B cell (primary cell): ENCODE data around the gene EMID1. TPM values are rescaled to one million over a fixed set of nuclear protein-coding genes. Genes with fewer than 3 reads are reported as not detected.

Experiments used
- ATAC-seq: fragments of 200-7000 bp; cut with Tn5 transposase; one replicate; pipeline ENCODE4 v1.10.0; 2021; ENCODE audit warnings: low read depth, mild to moderate bottlenecking, moderate number of reproducible peaks, moderate library complexity
- CTCF ChIA-PET: fragments of 350-600 bp; sonication (Branson Sonifier 250); formaldehyde crosslinking; loops from one replicate; lab custom pipeline; 2021; ENCODE audit warnings: antibody characterized with exemption, inconsistent platforms; lab: Charles Lee
- POLR2A ChIA-PET: fragments of 350-600 bp; sonication (Branson Sonifier 250); formaldehyde crosslinking; loops from one replicate; lab custom pipeline; 2021; ENCODE audit warnings: antibody characterized with exemption; lab: Charles Lee
- DNase-seq: peaks from one replicate; pipeline ENCODE4 v3.0.0; 2013
- H2AFZ ChIP-seq: 2 replicates; pipeline ENCODE4 v1.6.1; 2012; ENCODE audit warnings: mild to moderate bottlenecking, low read depth, low read length; ENCODE audit not compliant: insufficient read depth, poor library complexity, severe bottlenecking
- H3K27ac ChIP-seq, 2 donors: 1 replicate in 1 of 2; 2 replicates in 1 of 2; pipeline ENCODE4 v1.5.1; 2012 to 2013; ENCODE audit warnings: low read length in 2 of 2, mild to moderate bottlenecking in 2 of 2, moderate library complexity in 1 of 2
- H3K27me3 ChIP-seq, 4 experiments: fragments of 200-600 bp in 1 of 4; sonication (generic) in 1 of 4; replicated peaks in 1 of 4; 1 replicate in 2 of 4; 2 replicates in 2 of 4; pipeline versions ENCODE4 v1.6.1 to v1.7.0; 2013 to 2016; ENCODE audit warnings: low read length in 3 of 4, mild to moderate bottlenecking in 2 of 4, mixed read lengths in 1 of 4, moderate library complexity in 1 of 4; ENCODE audit not compliant: insufficient read depth in 4 of 4, control insufficient read depth in 3 of 4; ENCODE audit errors: control extremely low read depth in 1 of 4
- H3K36me3 ChIP-seq, 2 experiments: replicated peaks in 1 of 2; 1 replicate in 1 of 2; 2 replicates in 1 of 2; pipeline versions ENCODE4 v1.6.1 to v1.7.1; 2013; ENCODE audit warnings: low read length in 1 of 2; ENCODE audit not compliant: insufficient read depth in 2 of 2, control insufficient read depth in 1 of 2; ENCODE audit errors: control extremely low read depth in 1 of 2, extremely low read depth in 1 of 2
- H3K4me1 ChIP-seq, 2 donors: fragments of 200-600 bp in 1 of 2; sonication (generic) in 1 of 2; 1 replicate in 1 of 2; 2 replicates in 1 of 2; pipeline versions ENCODE4 v1.5.1 to v1.6.1; 2013 to 2017; ENCODE audit warnings: low read length in 2 of 2; ENCODE audit not compliant: control insufficient read depth in 2 of 2, insufficient read depth in 2 of 2
- H3K4me2 ChIP-seq: replicated peaks from 2 replicates; pipeline ENCODE3; 2012; ENCODE audit warnings: mild to moderate bottlenecking, low read depth, low read length; ENCODE audit not compliant: poor library complexity, severe bottlenecking
- H3K4me3 ChIP-seq, 5 experiments: fragments of 200-600 bp in 1 of 5; sonication (generic) in 1 of 5; 1 replicate in 3 of 5; 2 replicates in 2 of 5; pipeline versions ENCODE4 v1.5.1 to v1.7.0; 2011 to 2016; ENCODE audit warnings: low read length in 4 of 5, mild to moderate bottlenecking in 4 of 5, low read depth in 2 of 5, control low read depth in 1 of 5, moderate library complexity in 1 of 5; ENCODE audit not compliant: insufficient read depth in 1 of 5; ENCODE audit errors: control extremely low read depth in 1 of 5, extremely low read depth in 1 of 5
- H3K79me2 ChIP-seq: fragments of 200-600 bp; sonication (generic); one replicate; pipeline ENCODE4 v1.6.0; 2016; ENCODE audit warnings: low read length; ENCODE audit not compliant: control insufficient read depth, insufficient read depth
- H3K9ac ChIP-seq: fragments of 200-600 bp; sonication (generic); 2 replicates; pipeline ENCODE4 v1.6.1; 2017; ENCODE audit warnings: mild to moderate bottlenecking, low read length, moderate library complexity
- H3K9me3 ChIP-seq, 3 donors: one replicate each; pipeline versions ENCODE4 v1.6.1 to v1.7.1; 2013; ENCODE audit warnings: low read length in 2 of 3; ENCODE audit not compliant: control insufficient read depth in 2 of 3, insufficient read depth in 1 of 3; ENCODE audit errors: control extremely low read depth in 1 of 3
- H4K20me1 ChIP-seq: 2 replicates; pipeline ENCODE4 v1.6.0; 2012; ENCODE audit warnings: mild to moderate bottlenecking, low read length; ENCODE audit not compliant: insufficient read depth, control insufficient read depth, poor library complexity, severe bottlenecking
- H3K27ac Mint-ChIP-seq: one replicate; pipeline ENCODE4 v1.8.0; 2021; ENCODE audit warnings: mixed read lengths
- H3K27me3 Mint-ChIP-seq: one replicate; pipeline ENCODE4 v1.8.0; 2021; ENCODE audit warnings: mixed read lengths
- H3K4me1 Mint-ChIP-seq: one replicate; pipeline ENCODE4 v1.8.0; 2021; ENCODE audit warnings: mixed read lengths
- H3K4me3 Mint-ChIP-seq: one replicate; pipeline ENCODE4 v1.8.0; 2021; ENCODE audit warnings: mixed read lengths
- H3K9me3 Mint-ChIP-seq: one replicate; pipeline ENCODE4 v1.8.0; 2022; ENCODE audit warnings: mixed read lengths; ENCODE audit not compliant: insufficient read depth
- CTCF ChIP-seq: fragments of 200-600 bp; IDR thresholded peaks from one replicate; pipeline ENCODE4 v1.8.0; 2022; ENCODE audit warnings: antibody characterized with exemption, mild to moderate bottlenecking
- EZH2 ChIP-seq: IDR thresholded peaks from 2 replicates; pipeline ENCODE4 v1.6.1; 2012; ENCODE audit warnings: borderline replicate concordance, low read depth, mild to moderate bottlenecking, moderate library complexity, low read length; ENCODE audit not compliant: insufficient read depth, poor library complexity, severe bottlenecking
- WGBS: methylation state at CpG from one replicate; pipeline ENCODE4 v1.1.5; 2013; ENCODE audit warnings: missing lambda C conversion rate; ENCODE audit not compliant: insufficient coverage; 5-methylcytosine and 5-hydroxymethylcytosine counted together
- intact Hi-C: fragments of 100-400 bp; cut with micrococcal nuclease; formaldehyde crosslinking; loops from one replicate; pipeline ENCODE4 v1.10.0; 2022
- polyA plus RNA-seq: library from polyadenylated mRNA; depleted of rRNA; stranded (reverse); fragments of >200 nt; gene quantifications from 2 replicates; pipeline ENCODE4 v1.2.3, GENCODE V29; 2012
- total RNA-seq, 2 donors: library from RNA; stranded (reverse); fragments of 120-200 nt in 1 of 2; gene quantifications; 1 replicate in 1 of 2; 2 replicates in 1 of 2; pipeline versions ENCODE4 v1.2.3 to v1.2.4, GENCODE V29; 2013 to 2022

EMID1 gene
- total and polyA plus RNA-seq, 2 donors (not counting 1 experiment from before 2014, with no cell fraction given): not detected

- H3K4me3 ChIP-seq: no peak overlapping the region
- ATAC-seq (no peak), DNase-seq (no peak)
- H3K4me2 ChIP-seq: no peak overlapping the region
- Mint-ChIP-seq H3K27ac (no peak overlapping the region), H3K4me1 (peaks cover 2% of the 10 kb centered on the region), H3K4me3 (no peak overlapping the region), H3K9me3 (no peaks in the 10 kb centered on the region), H3K27me3 (no peaks in the 10 kb centered on the region)
- ChIA-PET CTCF (no interaction called here), POLR2A (no interaction called here)
- no peaks in the 10 kb centered on the region for H3K4me1 ChIP-seq
- no peak overlapping the region for H2AFZ ChIP-seq
- H3K9me3 ChIP-seq: no peaks in the 10 kb centered on the region
- TF ChIP-seq CTCF: no peak
- no peak for TF ChIP-seq EZH2
- no peaks in the 10 kb centered on the region for H3K79me2 ChIP-seq
- H3K9ac ChIP-seq: no peak overlapping the region
- no peaks in the 10 kb centered on the region for H3K27me3 ChIP-seq
- H4K20me1 ChIP-seq: no peaks in the 10 kb centered on the region
- no peak overlapping the region for H3K27ac ChIP-seq
- 96% methylated on average over 17 of the region's 17 CpGs for WGBS
- no peaks in the 10 kb centered on the region for H3K36me3 ChIP-seq
- intact Hi-C loops: no loop called here
Observed at GRCh38 chr22:29260601-29261315, 55.1 kb downstream of the EMID1 start.

- no peak overlapping the region for H3K4me2 ChIP-seq
- H3K9me3 Mint-ChIP-seq: no peaks in the 10 kb centered on the region
- H3K4me1 Mint-ChIP-seq: peaks cover 11% of the 10 kb centered on the region
- H3K4me3 Mint-ChIP-seq: no peak overlapping the region
- H3K36me3 ChIP-seq: no peaks in the 10 kb centered on the region
- H4K20me1 ChIP-seq: peaks cover 7% of the 10 kb centered on the region
- peaks cover 9 to 13% of the 10 kb centered on the region in 2 donors for H3K4me1 ChIP-seq
- peaks cover 25% of the 10 kb centered on the region for H3K79me2 ChIP-seq
- TF ChIP-seq EZH2 (no peak), CTCF (no peak)
- intact Hi-C loops: no loop called here
- H3K9ac ChIP-seq: no peak overlapping the region
- ATAC-seq (no peak), DNase-seq (no peak)
- 94% methylated on average over 14 of the region's 14 CpGs for WGBS
- no peak overlapping the region for H3K4me3 ChIP-seq
- no peak overlapping the region for H2AFZ ChIP-seq
- no peaks in the 10 kb centered on the region for H3K27me3 Mint-ChIP-seq
- H3K27me3 ChIP-seq: no peaks in the 10 kb centered on the region
- H3K9me3 ChIP-seq: no peaks in the 10 kb centered on the region
- no peak overlapping the region for H3K27ac ChIP-seq
- no peak overlapping the region for H3K27ac Mint-ChIP-seq
- ChIA-PET POLR2A (no interaction called here), CTCF (interaction anchor here (0.6 kb wide), 1 partner anchor 169 kb away, joined by 3 read pairs; no protein-coding TSS in a partner anchor)
Observed at GRCh38 chr22:29263791-29264276, 58.1 kb downstream of the EMID1 start.
